ENCODE data around the gene PPP1R3D.

DNA sequence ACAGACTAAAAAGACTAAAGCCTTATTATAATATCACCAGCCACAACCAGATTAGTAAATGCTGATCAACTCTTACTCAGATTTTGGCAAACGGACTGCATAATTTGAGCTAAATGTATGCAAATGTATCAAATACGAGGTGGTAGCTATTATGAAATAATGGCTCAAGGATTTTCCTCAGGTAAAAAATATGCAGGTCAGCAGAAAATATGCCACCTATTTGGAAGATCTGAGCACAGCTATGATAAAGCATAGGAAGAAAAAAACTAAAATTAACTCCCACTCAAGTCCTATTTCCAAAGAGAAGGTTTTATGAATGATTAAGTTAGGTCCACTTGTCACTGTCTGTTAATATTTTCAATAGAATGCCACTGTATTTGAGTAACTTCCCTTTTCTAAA lies 29.1 kb downstream of the PPP1R3D start:
- TF ChIP-seq, protein P1, sequence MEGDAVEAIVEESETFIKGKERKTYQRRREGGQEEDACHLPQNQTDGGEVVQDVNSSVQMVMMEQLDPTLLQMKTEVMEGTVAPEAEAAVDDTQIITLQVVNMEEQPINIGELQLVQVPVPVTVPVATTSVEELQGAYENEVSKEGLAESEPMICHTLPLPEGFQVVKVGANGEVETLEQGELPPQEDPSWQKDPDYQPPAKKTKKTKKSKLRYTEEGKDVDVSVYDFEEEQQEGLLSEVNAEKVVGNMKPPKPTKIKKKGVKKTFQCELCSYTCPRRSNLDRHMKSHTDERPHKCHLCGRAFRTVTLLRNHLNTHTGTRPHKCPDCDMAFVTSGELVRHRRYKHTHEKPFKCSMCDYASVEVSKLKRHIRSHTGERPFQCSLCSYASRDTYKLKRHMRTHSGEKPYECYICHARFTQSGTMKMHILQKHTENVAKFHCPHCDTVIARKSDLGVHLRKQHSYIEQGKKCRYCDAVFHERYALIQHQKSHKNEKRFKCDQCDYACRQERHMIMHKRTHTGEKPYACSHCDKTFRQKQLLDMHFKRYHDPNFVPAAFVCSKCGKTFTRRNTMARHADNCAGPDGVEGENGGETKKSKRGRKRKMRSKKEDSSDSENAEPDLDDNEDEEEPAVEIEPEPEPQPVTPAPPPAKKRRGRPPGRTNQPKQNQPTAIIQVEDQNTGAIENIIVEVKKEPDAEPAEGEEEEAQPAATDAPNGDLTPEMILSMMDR (conservative IDR thresholded peaks at IDR 0.05; ENCODE audit: low read length): no peak
- no peak for TF ChIP-seq EZH2phosphoT487 (IDR thresholded peaks at IDR 0.05; ENCODE audit: borderline replicate concordance, low read depth, low read length)
